ENCODE results near the gene RLBP1. TPM values are rescaled to one million over a fixed set of nuclear protein-coding genes. Genes with fewer than 3 reads are reported as not detected.

The RLBP1 gene
- total and polyA plus RNA-seq, 2 experiments from 2014 or later: 0.40 TPM; not detected in 1

DNA sequence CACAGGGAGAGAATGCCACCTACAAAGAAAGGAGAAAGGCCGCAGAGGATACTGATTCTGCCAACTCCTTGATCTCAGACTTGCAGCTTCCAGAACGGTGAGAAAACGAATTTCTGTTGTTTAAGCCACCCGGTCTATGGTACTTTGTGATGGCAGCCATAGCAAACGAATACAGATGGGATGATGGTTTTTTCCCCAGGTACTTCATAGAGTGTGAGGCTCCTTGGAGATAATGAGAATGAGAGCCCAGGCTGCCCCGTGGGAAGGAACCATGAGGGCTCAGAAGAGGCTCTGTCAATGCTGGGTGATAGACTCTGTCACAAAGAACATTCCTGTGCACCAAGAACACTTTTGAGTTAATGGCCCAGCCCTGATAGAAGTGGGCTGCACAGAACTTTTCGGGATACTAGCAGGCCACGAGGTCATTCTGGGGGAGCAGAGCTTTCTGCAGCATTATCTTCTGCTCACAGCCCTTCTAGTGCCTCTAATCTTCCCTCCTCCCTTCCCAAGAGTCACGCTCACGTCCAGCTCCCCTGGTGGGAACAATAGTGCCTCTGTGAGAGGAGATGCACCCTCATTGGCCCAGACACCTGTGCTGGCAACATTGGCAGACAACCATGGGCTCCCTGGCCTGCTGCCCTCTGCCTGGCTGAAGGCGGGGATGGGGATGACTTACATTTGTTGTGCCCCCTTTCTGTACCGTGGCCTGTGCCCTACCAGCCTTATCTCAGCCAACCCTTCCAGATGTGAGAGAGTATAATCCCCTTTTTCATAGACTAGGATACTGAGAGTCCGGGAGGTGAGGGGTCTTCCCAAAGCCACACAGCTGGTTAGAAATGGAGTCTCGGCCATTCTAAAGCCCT is 5.2 kb upstream of the RLBP1 start:
- H3K27ac ChIP-seq: no peak overlapping the region
- H3K27me3 ChIP-seq: no peaks in the 10 kb centered on the region
- H3K36me3 ChIP-seq: no peaks in the 10 kb centered on the region
- H3K9me3 ChIP-seq (ENCODE audit: low read depth): no peaks in the 10 kb centered on the region
- no peak overlapping the region for H3K4me3 ChIP-seq
- H3K4me1 ChIP-seq (ENCODE audit: low read depth): no peaks in the 10 kb centered on the region
- TF ChIP-seq, protein P1, sequence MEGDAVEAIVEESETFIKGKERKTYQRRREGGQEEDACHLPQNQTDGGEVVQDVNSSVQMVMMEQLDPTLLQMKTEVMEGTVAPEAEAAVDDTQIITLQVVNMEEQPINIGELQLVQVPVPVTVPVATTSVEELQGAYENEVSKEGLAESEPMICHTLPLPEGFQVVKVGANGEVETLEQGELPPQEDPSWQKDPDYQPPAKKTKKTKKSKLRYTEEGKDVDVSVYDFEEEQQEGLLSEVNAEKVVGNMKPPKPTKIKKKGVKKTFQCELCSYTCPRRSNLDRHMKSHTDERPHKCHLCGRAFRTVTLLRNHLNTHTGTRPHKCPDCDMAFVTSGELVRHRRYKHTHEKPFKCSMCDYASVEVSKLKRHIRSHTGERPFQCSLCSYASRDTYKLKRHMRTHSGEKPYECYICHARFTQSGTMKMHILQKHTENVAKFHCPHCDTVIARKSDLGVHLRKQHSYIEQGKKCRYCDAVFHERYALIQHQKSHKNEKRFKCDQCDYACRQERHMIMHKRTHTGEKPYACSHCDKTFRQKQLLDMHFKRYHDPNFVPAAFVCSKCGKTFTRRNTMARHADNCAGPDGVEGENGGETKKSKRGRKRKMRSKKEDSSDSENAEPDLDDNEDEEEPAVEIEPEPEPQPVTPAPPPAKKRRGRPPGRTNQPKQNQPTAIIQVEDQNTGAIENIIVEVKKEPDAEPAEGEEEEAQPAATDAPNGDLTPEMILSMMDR (IDR thresholded peaks at IDR 0.05; ENCODE audit: low read depth, low read length): no peak
- no peak for DNase-seq (ENCODE audit: low read depth in 1 of 2, low spot score in 1 of 2)

DNA sequence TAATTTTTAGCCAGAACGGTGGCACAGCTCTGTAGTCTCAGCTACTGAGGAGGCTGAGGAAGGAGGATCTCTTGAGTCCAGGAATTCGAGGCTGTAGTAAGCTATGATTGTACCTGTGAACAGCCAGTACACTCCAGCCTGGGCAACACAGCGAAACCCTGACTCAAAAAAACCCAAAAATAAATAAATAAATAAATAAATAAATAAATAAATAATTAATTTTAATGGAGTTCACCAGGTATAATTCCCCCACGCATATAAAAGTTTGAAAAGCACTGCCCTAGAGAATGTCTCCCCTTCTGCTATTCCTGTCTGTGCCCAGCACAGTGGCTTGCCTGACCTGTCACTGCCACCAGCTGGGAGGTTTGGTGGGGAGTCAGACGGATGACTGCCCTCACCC is 4.2 kb upstream of the RLBP1 start:
- H3K4me1 ChIP-seq (ENCODE audit: low read depth): no peaks in the 10 kb centered on the region
- no peaks in the 10 kb centered on the region for H3K27me3 ChIP-seq
- no peak overlapping the region for H3K4me3 ChIP-seq
- no peaks in the 10 kb centered on the region for H3K9me3 ChIP-seq (ENCODE audit: low read depth)
- H3K27ac ChIP-seq: no peak overlapping the region
- DNase-seq (ENCODE audit: low read depth in 1 of 2, low spot score in 1 of 2): no peak
- H3K36me3 ChIP-seq: no peaks in the 10 kb centered on the region
- TF ChIP-seq, protein P1 (IDR thresholded peaks at IDR 0.05; ENCODE audit: low read depth, low read length): no peak

DNA sequence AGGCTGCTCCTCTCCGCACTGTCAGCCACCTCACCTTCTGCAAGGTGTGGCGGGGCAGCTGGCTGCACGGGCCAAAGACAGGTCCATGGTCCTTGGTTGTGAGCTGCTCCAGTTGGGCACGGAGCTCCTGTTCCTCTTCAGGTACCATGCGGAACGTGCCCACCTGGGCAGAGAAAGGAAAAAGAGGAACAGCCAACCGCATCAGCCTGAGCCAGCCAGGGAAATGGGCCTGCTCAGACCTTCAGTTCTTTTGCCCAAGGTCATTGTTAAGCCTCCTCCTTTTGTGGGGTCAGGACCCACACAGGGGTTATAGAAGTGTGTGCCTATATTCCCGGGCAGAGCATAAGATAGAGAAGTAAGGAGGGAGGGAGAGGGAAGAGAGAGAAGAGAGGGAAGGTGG is 2.8 kb downstream of the RLBP1 start:
- H3K4me3 ChIP-seq: no peak overlapping the region
- DNase-seq (ENCODE audit: low read depth in 1 of 2, low spot score in 1 of 2): no peak
- no peaks in the 10 kb centered on the region for H3K27me3 ChIP-seq
- no peaks in the 10 kb centered on the region for H3K36me3 ChIP-seq
- H3K4me1 ChIP-seq (ENCODE audit: low read depth): no peaks in the 10 kb centered on the region
- no peak overlapping the region for H3K27ac ChIP-seq
- TF ChIP-seq, protein P1 (IDR thresholded peaks at IDR 0.05; ENCODE audit: low read depth, low read length): no peak
- H3K9me3 ChIP-seq (ENCODE audit: low read depth): no peaks in the 10 kb centered on the region

DNA sequence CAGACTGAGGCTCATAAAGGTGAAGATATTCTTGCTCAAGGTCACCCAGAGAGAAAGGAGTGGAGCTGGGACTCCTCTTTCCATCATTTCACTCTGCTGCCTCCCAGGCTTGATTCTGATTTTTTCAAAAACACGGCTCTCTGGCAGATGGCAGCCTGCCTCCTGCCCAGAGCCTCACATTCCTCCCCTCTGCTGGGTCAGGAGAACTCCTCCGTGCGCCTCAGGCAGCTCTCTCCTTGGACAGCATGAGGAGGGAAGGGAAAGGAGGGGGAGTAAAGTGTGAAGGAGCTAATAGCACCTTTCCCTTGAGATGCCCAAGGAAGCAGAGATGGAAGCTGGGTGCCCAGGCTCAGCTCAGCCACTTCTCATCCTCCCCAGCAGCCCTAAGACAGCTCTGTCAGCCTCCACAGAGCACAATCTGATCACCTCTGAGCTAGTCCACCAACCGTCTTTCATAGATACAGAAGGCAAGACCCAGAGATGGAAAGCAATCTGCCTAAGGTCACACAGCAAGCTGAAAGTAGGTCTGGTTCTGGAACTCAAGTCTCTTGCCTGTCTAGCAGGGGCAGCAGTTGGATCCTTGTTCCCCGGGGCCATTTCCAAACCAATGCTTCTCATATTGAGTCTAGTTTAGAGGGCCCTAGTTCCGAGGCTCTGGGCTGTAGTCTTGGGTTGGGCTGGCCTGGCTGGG is 3.5 kb downstream of the RLBP1 start:
- H3K27ac ChIP-seq: no peak overlapping the region
- H3K9me3 ChIP-seq (ENCODE audit: low read depth): no peaks in the 10 kb centered on the region
- no peaks in the 10 kb centered on the region for H3K36me3 ChIP-seq
- DNase-seq (ENCODE audit: low read depth in 1 of 2, low spot score in 1 of 2): no peak
- TF ChIP-seq, protein P1 (IDR thresholded peaks at IDR 0.05; ENCODE audit: low read depth, low read length): no peak
- H3K4me3 ChIP-seq: no peak overlapping the region
- no peaks in the 10 kb centered on the region for H3K4me1 ChIP-seq (ENCODE audit: low read depth)
- H3K27me3 ChIP-seq: no peaks in the 10 kb centered on the region

DNA sequence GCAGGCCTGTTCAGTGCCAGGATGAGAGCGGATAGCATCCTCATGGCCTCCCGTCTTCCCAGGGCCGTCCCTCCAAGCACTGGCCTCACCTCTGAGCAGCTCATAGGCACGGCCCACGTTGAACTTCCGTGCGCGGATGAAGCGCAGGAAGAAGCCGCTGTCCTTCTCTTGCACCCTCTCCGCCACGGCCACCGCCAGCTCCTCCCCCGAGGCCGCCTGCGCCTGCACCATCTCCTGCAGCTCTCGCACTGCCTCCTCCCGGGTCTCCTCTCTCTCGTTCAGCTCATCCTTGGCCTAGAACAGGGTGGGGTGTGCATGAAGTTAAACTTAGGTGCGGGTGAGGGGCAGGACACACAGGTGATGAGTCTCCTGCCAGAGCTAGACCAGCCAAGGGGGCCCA is 4.3 kb downstream of the RLBP1 start:
- Histone ChIP-seq H3K9me3 (ENCODE audit: low read depth) (no peaks in the 10 kb centered on the region), H3K36me3 (no peaks in the 10 kb centered on the region), H3K4me3 (no peak overlapping the region), H3K27ac (no peak overlapping the region), H3K27me3 (no peaks in the 10 kb centered on the region), H3K4me1 (ENCODE audit: low read depth) (no peaks in the 10 kb centered on the region)
- no peak for DNase-seq (ENCODE audit: low read depth in 1 of 2, low spot score in 1 of 2)
- TF ChIP-seq, protein P1 (IDR thresholded peaks at IDR 0.05; ENCODE audit: low read depth, low read length): no peak

Data from cardiac muscle cell (in vitro differentiated cells and primary cell).